Testis (tissue), 2 donors: Measurements from ENCODE around the gene OBSCN.

ENCODE experiments used
- POLR2A ChIP-seq: fragments of 450-650 bp; IDR thresholded peaks from one replicate; pipeline ENCODE4 v1.6.1; 2017; ENCODE audit warnings: antibody characterized with exemption, mild to moderate bottlenecking, moderate library complexity
- TF ChIP-seq, protein P1 (sequence below), 3 experiments: fragments of 450-650 bp in 2 of 3; fragments of 200-600 bp in 1 of 3; sonication (generic) in 1 of 3; IDR thresholded peaks; one replicate each; pipeline ENCODE4 v1.5.1; 2016 to 2019; ENCODE audit warnings: antibody characterized with exemption in 3 of 3, mild to moderate bottlenecking in 2 of 3, moderate library complexity in 1 of 3

DNA sequence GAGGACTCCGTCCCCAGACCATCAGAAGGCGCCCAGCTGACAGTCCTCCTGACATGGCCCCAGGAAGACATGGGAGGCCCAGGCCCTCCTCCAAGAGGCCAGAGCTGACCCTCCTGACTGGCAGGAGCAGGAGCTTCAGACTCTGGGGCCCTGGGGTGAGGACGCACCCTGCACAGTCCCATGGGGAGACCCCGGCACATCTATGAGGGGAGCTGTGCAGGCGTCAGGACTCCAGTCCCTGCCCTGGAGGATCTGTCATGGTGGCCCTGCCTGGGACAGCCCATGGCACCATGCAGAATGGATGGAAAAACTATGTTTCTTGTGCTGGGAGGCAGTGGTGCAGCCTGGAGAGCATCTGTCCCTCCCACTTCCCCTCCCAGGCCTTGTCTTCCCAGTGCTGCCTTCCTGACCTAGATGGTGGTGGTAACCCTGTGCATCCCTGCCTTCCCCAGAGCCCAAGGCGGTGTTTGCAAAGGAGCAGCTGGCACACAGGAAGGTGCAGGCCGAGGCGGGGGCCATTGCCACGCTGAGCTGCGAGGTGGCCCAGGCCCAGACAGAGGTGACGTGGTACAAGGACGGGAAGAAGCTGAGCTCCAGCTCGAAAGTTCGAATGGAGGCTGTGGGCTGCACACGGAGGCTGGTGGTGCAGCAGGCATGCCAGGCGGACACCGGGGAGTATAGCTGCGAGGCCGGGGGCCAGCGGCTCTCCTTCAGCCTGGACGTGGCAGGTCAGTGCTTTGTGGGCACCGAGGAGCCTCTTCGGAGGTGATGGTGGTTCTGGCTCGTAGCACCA lies 41.9 kb downstream of the OBSCN start:
- TF ChIP-seq, protein P1, sequence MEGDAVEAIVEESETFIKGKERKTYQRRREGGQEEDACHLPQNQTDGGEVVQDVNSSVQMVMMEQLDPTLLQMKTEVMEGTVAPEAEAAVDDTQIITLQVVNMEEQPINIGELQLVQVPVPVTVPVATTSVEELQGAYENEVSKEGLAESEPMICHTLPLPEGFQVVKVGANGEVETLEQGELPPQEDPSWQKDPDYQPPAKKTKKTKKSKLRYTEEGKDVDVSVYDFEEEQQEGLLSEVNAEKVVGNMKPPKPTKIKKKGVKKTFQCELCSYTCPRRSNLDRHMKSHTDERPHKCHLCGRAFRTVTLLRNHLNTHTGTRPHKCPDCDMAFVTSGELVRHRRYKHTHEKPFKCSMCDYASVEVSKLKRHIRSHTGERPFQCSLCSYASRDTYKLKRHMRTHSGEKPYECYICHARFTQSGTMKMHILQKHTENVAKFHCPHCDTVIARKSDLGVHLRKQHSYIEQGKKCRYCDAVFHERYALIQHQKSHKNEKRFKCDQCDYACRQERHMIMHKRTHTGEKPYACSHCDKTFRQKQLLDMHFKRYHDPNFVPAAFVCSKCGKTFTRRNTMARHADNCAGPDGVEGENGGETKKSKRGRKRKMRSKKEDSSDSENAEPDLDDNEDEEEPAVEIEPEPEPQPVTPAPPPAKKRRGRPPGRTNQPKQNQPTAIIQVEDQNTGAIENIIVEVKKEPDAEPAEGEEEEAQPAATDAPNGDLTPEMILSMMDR (IDR thresholded peaks at IDR 0.05): no peak
- no peak for TF ChIP-seq POLR2A
